T-cell (primary cell): ENCODE results near the gene ADAM21. TPM values are rescaled to one million over a fixed set of nuclear protein-coding genes. Genes with fewer than 3 reads are reported as not detected.
"Not testable (repeated sequence)": the region's sequence is repeated elsewhere in the genome, so short reads cannot be mapped to it uniquely, and the experiment has no call there.

Source experiments
- ATAC-seq, 4 experiments: fragments of 200-7000 bp in 3 of 4; fragments of 150-1000 bp in 1 of 4; cut with Tn5 transposase; replicated peaks in 1 of 4; 1 replicate in 3 of 4; 2 replicates in 1 of 4; pipeline ENCODE4 v1.10.0; 2021; ENCODE audit warnings: moderate library complexity in 3 of 4, mild to moderate bottlenecking in 2 of 4, moderate number of reproducible peaks in 1 of 4
- CTCF ChIA-PET, 2 donors: fragments of 300-600 bp; sonication (Branson Sonifier 250); formaldehyde crosslinking; loops; one replicate each; lab custom pipeline; 2022; ENCODE audit warnings: antibody characterized with exemption in 2 of 2; lab: Charles Lee
- POLR2A ChIA-PET, 2 donors: fragments of 300-600 bp; sonication (Branson Sonifier 250); formaldehyde crosslinking; loops; one replicate each; lab custom pipeline; 2022; ENCODE audit warnings: antibody characterized with exemption in 2 of 2; lab: Charles Lee
- DNase-seq, 35 experiments: peaks; one replicate each; pipeline versions ENCODE4 v3.0.0 to v3.0.0-alpha.2; 2013 to 2023
- H3K27ac ChIP-seq: one replicate; pipeline ENCODE4 v1.5.1; 2013; ENCODE audit warnings: low read length
- H3K27me3 ChIP-seq, 2 experiments: replicated peaks in 1 of 2; 1 replicate in 1 of 2; 2 replicates in 1 of 2; pipeline versions ENCODE4 v1.6.1 to v1.7.0; 2013; ENCODE audit warnings: low read length in 1 of 2, mixed read lengths in 1 of 2; ENCODE audit not compliant: control insufficient read depth in 2 of 2, insufficient read depth in 2 of 2; ENCODE audit errors: extremely low read depth in 1 of 2
- H3K36me3 ChIP-seq, 2 donors: 1 replicate in 1 of 2; 2 replicates in 1 of 2; pipeline versions ENCODE4 v1.6.1 to v1.7.0; 2013; ENCODE audit warnings: low read length in 1 of 2; ENCODE audit not compliant: control insufficient read depth in 2 of 2, insufficient read depth in 1 of 2; ENCODE audit errors: extremely low read depth in 1 of 2
- H3K4me1 ChIP-seq, 2 experiments: 1 replicate in 1 of 2; 2 replicates in 1 of 2; pipeline versions ENCODE4 v1.6.1 to v1.7.0; 2013; ENCODE audit warnings: low read length in 2 of 2, mixed read lengths in 1 of 2; ENCODE audit not compliant: insufficient read depth in 2 of 2, control insufficient read depth in 1 of 2; ENCODE audit errors: extremely low read depth in 1 of 2
- H3K4me3 ChIP-seq, 2 donors: 1 replicate in 1 of 2; 2 replicates in 1 of 2; pipeline versions ENCODE4 v1.5.1 to v1.7.0; 2013; ENCODE audit warnings: mild to moderate bottlenecking in 2 of 2, low read length in 1 of 2, moderate library complexity in 1 of 2; ENCODE audit not compliant: control insufficient read depth in 1 of 2; ENCODE audit errors: extremely low read depth in 1 of 2
- H3K9me3 ChIP-seq: 2 replicates; pipeline ENCODE4 v1.7.0; 2013
- H3K27ac Mint-ChIP-seq, 2 donors: one replicate each; pipeline ENCODE4 v1.8.0; 2020 to 2021; ENCODE audit warnings: mild to moderate bottlenecking in 2 of 2, mixed read lengths in 2 of 2
- H3K27me3 Mint-ChIP-seq, 2 donors: one replicate each; pipeline ENCODE4 v1.8.0; 2021 to 2022; ENCODE audit warnings: mixed read lengths in 2 of 2
- H3K36me3 Mint-ChIP-seq: one replicate; pipeline ENCODE4 v1.8.0; 2021; ENCODE audit warnings: mixed read lengths
- H3K4me1 Mint-ChIP-seq, 3 donors: one replicate each; pipeline ENCODE4 v1.8.0; 2020 to 2022; ENCODE audit warnings: mixed read lengths in 3 of 3, mild to moderate bottlenecking in 1 of 3
- H3K4me3 Mint-ChIP-seq, 3 donors: one replicate each; pipeline ENCODE4 v1.8.0; 2020 to 2022; ENCODE audit warnings: mild to moderate bottlenecking in 3 of 3, mixed read lengths in 3 of 3, moderate library complexity in 3 of 3
- H3K9me3 Mint-ChIP-seq, 3 donors: one replicate each; pipeline ENCODE4 v1.8.0; 2020 to 2022; ENCODE audit warnings: mixed read lengths in 3 of 3
- WGBS: methylation state at CpG from one replicate; pipeline ENCODE4 v1.1.5; 2013; ENCODE audit warnings: missing lambda C conversion rate; ENCODE audit not compliant: insufficient coverage; 5-methylcytosine and 5-hydroxymethylcytosine counted together
- total RNA-seq, 35 experiments: library from RNA in 6 of 35; stranded (reverse) in 6 of 35; fragments of 120-200 nt in 1 of 35; gene quantifications; one replicate each; pipeline versions ENCODE4 v1.2.1 to v1.2.4 and lab custom pipeline; 2013 to 2026

The ADAM21 gene
- total RNA-seq, 5 donors from 2014 or later (not counting 1 experiment from before 2014, with no cell fraction given), result 0.12 to 0.14 TPM; not detected in 3

DNA sequence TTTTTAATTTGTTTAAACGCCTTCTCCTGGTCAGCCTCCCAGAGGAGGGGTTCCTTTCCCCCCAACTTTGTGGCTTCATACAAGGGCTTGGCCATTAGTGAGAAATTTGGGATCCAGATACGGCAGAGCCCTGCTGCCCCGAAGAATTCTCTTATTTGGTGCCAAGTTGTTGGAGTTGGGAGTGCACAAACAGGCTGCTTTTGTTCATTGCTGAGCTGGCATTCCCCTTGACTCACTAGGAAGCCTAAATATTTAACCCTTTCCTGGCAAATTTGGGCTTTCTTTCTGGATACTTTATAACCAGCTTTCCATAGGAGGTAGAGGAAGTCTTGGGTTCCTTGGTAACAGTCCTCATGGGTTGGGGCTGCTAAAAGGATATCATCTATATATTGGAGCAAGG lies 10.3 kb upstream of the ADAM21 start:
- POLR2A ChIA-PET, result interaction anchor here in 1 of 2 donors (0.6 kb wide), 1 partner anchor 697 kb away, joined by 3 read pairs; no protein-coding TSS in a partner anchor
- WGBS, result no CpG with 5 or more reads among the region's 3 CpGs

DNA sequence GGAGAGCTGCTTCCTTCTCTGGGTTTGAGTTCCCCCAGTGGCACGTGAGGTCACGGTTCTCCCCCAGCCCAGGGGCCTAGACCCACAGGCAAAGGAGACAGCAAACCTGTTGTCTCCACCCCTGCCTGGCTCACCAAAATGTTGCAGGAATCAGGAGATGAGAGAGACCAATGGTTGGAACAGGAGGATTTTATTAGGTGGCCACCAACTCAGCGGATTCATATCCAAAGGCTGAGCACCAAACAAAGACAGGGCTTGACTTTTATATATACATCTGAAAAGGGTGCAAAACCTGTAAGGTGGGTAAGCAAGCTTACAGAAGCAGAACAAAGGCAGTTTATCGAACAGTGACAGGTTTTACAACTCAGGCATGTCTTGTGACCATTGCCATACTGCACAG lies 9.2 kb upstream of the ADAM21 start:
- Histone ChIP-seq H3K36me3 (no peaks in the 10 kb centered on the region), H3K27ac (no peak overlapping the region), H3K4me3 (no peak overlapping the region), H3K27me3 (no peaks in the 10 kb centered on the region), H3K4me1 (no peaks in the 10 kb centered on the region), H3K9me3 (peaks cover 3% of the 10 kb centered on the region)
- Mint-ChIP-seq H3K27me3 (peaks cover under 1 to 7% of the 10 kb centered on the region in 2 donors), H3K4me3 (no peak overlapping the region), H3K27ac (no peak overlapping the region), H3K4me1 (no peaks in the 10 kb centered on the region), H3K36me3 (peaks cover 12% of the 10 kb centered on the region), H3K9me3 (peaks cover 15 to 35% (median 28%) of the 10 kb centered on the region in 3 donors)
- CTCF ChIA-PET, result no interaction called here
- DNase-seq (no peak), ATAC-seq (no peak)
- POLR2A ChIA-PET, result no interaction called here
- 81% methylated on average over 2 of the region's 4 CpGs for WGBS

More for the DNA sequence above, 10.3 kb upstream of the ADAM21 start:
- ATAC-seq (no peak), DNase-seq (no peak)
- CTCF ChIA-PET, result no interaction called here
- peaks cover 3 to 7% of the 10 kb centered on the region in 2 donors for H3K27me3 Mint-ChIP-seq
- H3K36me3 Mint-ChIP-seq, result peaks cover 9% of the 10 kb centered on the region
- H3K4me1 Mint-ChIP-seq, result no peaks in the 10 kb centered on the region
- H3K4me1 ChIP-seq, result no peaks in the 10 kb centered on the region
- H3K9me3 Mint-ChIP-seq, result peaks cover 15 to 38% (median 28%) of the 10 kb centered on the region in 3 donors
- no peak overlapping the region for H3K4me3 ChIP-seq
- H3K4me3 Mint-ChIP-seq, result no peak overlapping the region
- H3K36me3 ChIP-seq, result no peaks in the 10 kb centered on the region
- peaks cover 6% of the 10 kb centered on the region for H3K9me3 ChIP-seq
- peaks cover 0 to 2% of the 10 kb centered on the region in 2 experiments for H3K27me3 ChIP-seq
- H3K27ac ChIP-seq, result no peak overlapping the region
- no peak overlapping the region for H3K27ac Mint-ChIP-seq

DNA sequence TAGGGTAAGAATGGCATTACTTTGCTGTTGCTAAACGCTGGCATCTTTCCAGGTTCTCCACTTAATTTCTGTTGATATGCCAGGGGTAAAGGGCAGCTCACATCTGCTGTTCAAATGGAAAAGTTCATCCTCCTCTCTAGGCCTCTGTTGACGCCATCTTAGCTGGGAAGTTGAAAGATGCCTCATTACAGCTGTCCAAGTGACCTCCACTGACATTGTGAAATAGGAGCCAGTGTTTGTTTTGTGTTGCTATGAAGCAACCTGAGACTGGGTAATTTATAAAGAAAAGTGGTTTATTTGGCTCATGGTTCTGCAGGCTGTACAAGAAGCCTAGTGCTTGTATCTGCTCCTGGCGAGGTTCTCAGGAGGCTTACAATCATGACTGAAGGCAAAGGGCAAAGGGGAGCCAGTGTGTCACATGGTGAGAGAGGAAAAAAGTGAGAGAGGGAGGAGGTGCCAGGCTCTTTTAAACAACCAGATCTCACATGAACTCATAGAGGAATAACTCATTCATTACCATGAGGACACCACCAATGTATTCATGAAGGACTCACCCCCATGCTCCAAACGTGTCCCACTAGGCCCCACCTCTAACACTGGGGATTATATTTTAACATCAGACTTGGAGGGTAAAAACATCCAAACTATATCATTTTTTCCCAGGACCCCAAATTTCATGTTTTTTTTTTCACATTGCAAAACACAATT lies 3.2 kb upstream of the ADAM21 start:
- H3K4me1 Mint-ChIP-seq, result no peaks in the 10 kb centered on the region
- POLR2A ChIA-PET, result no interaction called here
- no peak for ATAC-seq

DNA sequence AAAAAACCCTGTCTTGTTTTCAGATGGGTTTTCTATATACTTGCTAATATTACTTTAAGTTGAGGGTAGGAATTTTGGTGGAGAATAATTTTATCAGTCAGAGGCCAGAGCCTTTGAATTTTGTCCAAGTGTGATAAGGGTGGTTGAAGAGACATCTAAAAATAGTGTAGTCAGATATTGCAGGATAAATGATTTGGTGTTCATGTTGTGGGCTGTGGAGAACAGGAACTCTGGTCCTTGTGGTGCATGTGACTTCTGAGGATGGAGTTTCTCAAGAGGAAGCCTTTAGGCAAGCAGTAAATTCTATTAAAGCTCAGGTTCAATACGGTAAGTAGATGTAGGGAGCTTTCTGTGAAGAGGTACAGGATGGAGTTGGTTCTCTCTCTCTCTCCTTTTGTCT lies 2.8 kb downstream of the ADAM21 start:
- no CpG with 5 or more reads among the region's 1 CpG for WGBS
- Histone ChIP-seq H3K27ac (no peak overlapping the region), H3K9me3 (no peaks in the 10 kb centered on the region), H3K27me3 (no peaks in the 10 kb centered on the region), H3K36me3 (no peaks in the 10 kb centered on the region), H3K4me1 (no peaks in the 10 kb centered on the region), H3K4me3 (no peak overlapping the region)
- Mint-ChIP-seq H3K36me3 (no peaks in the 10 kb centered on the region), H3K4me1 (no peaks in the 10 kb centered on the region), H3K4me3 (no peak overlapping the region), H3K27ac (no peak overlapping the region), H3K27me3 (peaks cover 4% of the 10 kb centered on the region in 2 donors), H3K9me3 (no peaks in the 10 kb centered on the region)
- ATAC-seq (no peak), DNase-seq (no peak)
- CTCF ChIA-PET, result no interaction called here
- POLR2A ChIA-PET, result no interaction called here

More for the DNA sequence above, 3.2 kb upstream of the ADAM21 start:
- Mint-ChIP-seq H3K9me3 (peaks cover 4 to 14% (median 13%) of the 10 kb centered on the region in 3 donors), H3K4me3 (no peak overlapping the region), H3K36me3 (peaks cover 9% of the 10 kb centered on the region), H3K27me3 (no peaks in the 10 kb centered on the region), H3K27ac (no peak overlapping the region)
- H3K27ac ChIP-seq, result no peak overlapping the region
- H3K4me1 ChIP-seq, result no peaks in the 10 kb centered on the region
- DNase-seq, result no peak
- no peaks in the 10 kb centered on the region for H3K27me3 ChIP-seq
- CTCF ChIA-PET, result no interaction called here
- no peaks in the 10 kb centered on the region for H3K36me3 ChIP-seq
- 83% methylated on average over 2 of the region's 4 CpGs for WGBS
- no peaks in the 10 kb centered on the region for H3K9me3 ChIP-seq
- no peak overlapping the region for H3K4me3 ChIP-seq

DNA sequence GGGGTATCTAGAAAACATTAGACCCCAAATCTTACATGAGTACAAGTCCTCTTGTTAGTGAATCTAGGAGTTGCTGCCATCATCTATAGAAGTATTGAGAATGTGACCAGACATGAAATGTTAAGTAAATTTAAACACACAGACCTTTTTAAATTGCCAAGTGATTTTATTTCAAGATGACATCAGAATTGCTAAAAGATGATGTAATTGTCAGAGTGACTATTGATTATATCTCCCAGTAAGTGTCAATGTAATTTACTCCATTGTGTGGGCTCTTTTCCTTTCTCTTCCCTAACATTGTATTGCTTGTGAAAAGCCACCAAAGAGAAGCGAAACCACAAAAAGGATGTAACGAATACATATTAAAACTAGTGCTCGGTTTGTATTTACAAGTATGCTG lies 16.8 kb downstream of the ADAM21 start:
- no CpG with 5 or more reads among the region's 3 CpGs for WGBS
- Mint-ChIP-seq H3K4me3 (no peak overlapping the region), H3K9me3 (peaks cover 0 to 5% (median 0%) of the 10 kb centered on the region in 3 donors), H3K27ac (no peak overlapping the region), H3K36me3 (peaks cover 32% of the 10 kb centered on the region), H3K27me3 (no peaks in the 10 kb centered on the region), H3K4me1 (no peaks in the 10 kb centered on the region)
- Histone ChIP-seq H3K4me1 (no peaks in the 10 kb centered on the region), H3K27ac (no peak overlapping the region), H3K9me3 (no peaks in the 10 kb centered on the region), H3K27me3 (no peaks in the 10 kb centered on the region), H3K36me3 (no peaks in the 10 kb centered on the region), H3K4me3 (no peak overlapping the region)
- ChIA-PET POLR2A (no interaction called here), CTCF (no interaction called here)
- no peak for ATAC-seq
- no peak for DNase-seq

DNA sequence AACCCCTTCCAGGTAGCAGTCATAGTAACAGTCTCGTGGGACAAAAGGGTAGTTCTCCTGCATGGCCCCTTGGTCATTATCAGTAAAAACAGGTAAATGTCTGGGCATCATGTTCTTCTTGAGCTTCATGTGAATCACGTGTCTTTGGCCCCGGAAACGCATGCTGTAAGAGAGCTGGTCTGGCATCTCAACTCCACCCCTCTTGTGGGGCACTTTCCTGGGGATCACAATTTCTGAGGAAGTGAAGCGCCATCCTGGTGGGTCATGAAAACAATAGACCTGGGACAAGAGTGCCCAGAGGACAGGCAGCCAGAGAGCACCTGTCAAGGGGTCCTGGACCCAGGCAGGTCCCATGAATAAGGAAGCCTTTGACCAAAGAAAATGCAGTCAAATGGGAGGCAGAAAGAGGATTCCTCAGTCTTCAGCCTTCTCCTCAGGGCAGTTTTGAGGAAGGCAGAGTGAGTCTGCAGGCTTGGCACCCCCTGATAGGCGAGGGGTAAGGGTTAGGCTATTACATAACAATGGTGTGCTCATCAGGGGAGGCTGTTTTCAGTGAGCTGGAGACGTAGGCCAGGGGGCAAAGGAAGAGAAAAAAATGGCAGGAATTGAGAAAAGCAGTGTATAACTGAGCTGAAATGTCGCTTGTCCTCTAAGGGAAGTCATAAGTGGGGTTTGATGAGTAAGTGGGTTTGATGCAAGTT lies 19.0 kb downstream of the ADAM21 start:
- H3K27ac Mint-ChIP-seq, POLR2A ChIA-PET, CTCF ChIA-PET, H3K27ac ChIP-seq, ATAC-seq, H3K27me3 ChIP-seq, H3K9me3 ChIP-seq, H3K4me3 ChIP-seq, DNase-seq, H3K4me3 Mint-ChIP-seq, H3K9me3 Mint-ChIP-seq, H3K27me3 Mint-ChIP-seq, H3K4me1 ChIP-seq, H3K4me1 Mint-ChIP-seq, H3K36me3 ChIP-seq: not testable (repeated sequence)
- peaks cover 42% of the 10 kb centered on the region for H3K36me3 Mint-ChIP-seq
- WGBS, result 80% methylated on average over 3 of the region's 8 CpGs
